Measurements from ENCODE around the gene GHSR. TPM values are rescaled to one million over a fixed set of nuclear protein-coding genes. Genes with fewer than 3 reads are reported as not detected.

GHSR gene
- total RNA-seq, 1 experiment from 2014 or later = not detected

DNA sequence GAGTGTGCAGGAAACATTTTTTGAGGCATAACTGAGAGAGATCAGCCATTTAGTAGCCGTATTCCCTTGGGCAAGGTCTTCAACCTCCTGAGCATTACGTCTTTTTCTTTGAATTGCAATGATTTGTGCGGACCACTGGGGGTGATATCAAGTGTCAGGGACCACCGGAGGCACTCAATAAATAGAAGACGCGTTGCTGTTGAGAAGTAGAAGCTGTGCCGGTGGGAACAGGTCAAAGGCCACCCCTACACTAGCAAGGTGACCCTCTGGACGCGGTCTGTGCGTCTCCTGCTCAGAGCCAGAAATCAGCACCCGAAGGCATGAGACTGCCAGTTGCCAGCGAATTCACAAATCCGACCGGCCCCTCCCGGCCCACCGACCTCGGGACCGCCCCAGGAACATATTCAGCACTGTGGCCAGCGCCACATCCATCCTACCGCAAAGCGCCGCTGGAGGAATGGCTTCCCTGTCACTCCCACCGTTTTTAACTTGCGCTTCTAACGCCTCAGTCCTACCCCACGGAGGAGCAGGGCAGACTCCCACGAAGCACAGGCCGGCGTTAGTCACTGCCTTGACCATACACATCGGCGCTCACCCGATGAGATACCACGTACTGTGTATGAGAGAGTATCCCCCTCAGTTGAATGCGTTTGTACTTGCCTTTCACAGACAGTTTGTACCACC, 1.4 kb upstream of the GHSR start:
- no peak for TF ChIP-seq TCF7L2 (IDR thresholded peaks at IDR 0.05; ENCODE audit: low read depth, low read length)
- TF ChIP-seq, protein P1, sequence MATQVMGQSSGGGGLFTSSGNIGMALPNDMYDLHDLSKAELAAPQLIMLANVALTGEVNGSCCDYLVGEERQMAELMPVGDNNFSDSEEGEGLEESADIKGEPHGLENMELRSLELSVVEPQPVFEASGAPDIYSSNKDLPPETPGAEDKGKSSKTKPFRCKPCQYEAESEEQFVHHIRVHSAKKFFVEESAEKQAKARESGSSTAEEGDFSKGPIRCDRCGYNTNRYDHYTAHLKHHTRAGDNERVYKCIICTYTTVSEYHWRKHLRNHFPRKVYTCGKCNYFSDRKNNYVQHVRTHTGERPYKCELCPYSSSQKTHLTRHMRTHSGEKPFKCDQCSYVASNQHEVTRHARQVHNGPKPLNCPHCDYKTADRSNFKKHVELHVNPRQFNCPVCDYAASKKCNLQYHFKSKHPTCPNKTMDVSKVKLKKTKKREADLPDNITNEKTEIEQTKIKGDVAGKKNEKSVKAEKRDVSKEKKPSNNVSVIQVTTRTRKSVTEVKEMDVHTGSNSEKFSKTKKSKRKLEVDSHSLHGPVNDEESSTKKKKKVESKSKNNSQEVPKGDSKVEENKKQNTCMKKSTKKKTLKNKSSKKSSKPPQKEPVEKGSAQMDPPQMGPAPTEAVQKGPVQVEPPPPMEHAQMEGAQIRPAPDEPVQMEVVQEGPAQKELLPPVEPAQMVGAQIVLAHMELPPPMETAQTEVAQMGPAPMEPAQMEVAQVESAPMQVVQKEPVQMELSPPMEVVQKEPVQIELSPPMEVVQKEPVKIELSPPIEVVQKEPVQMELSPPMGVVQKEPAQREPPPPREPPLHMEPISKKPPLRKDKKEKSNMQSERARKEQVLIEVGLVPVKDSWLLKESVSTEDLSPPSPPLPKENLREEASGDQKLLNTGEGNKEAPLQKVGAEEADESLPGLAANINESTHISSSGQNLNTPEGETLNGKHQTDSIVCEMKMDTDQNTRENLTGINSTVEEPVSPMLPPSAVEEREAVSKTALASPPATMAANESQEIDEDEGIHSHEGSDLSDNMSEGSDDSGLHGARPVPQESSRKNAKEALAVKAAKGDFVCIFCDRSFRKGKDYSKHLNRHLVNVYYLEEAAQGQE (IDR thresholded peaks at IDR 0.05; ENCODE audit: insufficient read depth in 1 of 2, low read depth in 2 of 2, low read length in 1 of 2) = peak; percentile 84 to 88
- no peaks in the 10 kb centered on the region for H3K36me3 ChIP-seq (ENCODE audit: control insufficient read depth, insufficient read depth, low read length)
- ATAC-seq = no peak
- CTCF ChIA-PET = no interaction called here
- no TSS peak for BruUV-seq (replicated peaks)
- POLR2A ChIA-PET = no interaction called here
- H3K9me3 ChIP-seq (ENCODE audit: control insufficient read depth, insufficient read depth, low read depth, low read length) = no peaks in the 10 kb centered on the region
- H3K4me3 ChIP-seq (ENCODE audit: low read depth in 2 of 2, low read length in 2 of 2) = no peak overlapping the region
- peaks cover 23% of the 10 kb centered on the region for H3K27me3 ChIP-seq (ENCODE audit: control insufficient read depth, insufficient read depth, low read length)
- H3K4me1 ChIP-seq (ENCODE audit: control insufficient read depth, insufficient read depth, low read length) = no peaks in the 10 kb centered on the region
- H3K27ac ChIP-seq (ENCODE audit: low read length) = no peak overlapping the region
- DNase-seq (ENCODE audit: low read depth, low spot score) = no peak
- intact Hi-C loops (cut with micrococcal nuclease; ENCODE audit: unreplicated experiment) = no loop called here
- in situ Hi-C loops (cut with HindIII; ENCODE audit: low pct_unique_long_range_greater_than_20kb, low sequenced_read_pairs) = no loop called here

DNA sequence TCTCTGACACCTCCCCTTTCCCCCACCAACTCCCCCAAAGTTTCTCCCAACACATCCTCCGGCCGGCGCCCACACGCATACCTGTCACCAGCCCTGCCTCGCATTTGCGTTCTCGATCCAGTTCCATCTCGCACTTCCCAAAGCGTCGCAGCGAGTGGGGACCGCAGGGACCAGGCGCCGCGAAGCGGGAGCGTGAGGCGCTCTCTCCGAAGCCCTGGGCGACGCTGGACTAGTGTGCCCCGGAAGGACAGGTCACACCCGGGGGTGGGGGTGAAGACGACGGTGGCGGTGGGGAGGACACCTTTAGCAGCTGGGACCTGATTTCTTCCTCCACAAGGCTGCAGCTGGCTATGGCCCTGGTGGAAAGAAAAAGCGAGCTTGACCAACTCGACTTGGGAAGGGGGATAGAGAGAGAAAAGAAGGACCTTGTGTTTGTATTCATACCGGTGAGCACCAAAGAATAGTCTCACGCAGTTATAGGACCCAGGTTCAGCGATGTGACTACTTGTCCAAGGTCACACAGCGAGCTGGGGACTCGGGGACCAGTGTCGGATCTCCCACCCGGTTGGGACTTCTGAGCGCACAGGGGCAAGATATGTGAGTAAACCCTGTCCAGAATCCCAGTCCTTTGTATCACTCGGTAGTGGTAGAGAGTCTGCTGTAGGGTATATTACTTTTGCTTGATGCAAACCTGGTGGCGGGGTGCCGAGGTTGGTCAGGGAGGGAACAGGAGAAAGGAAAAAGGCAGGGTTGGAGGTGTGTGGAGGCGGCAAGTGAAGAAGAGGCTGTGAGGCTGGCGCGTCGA, 607 bp upstream of the GHSR start:
- POLR2A ChIA-PET = no interaction called here

More for the DNA sequence above, 607 bp upstream of the GHSR start:
- no peaks in the 10 kb centered on the region for H3K4me1 ChIP-seq (ENCODE audit: control insufficient read depth, insufficient read depth, low read length)
- no peaks in the 10 kb centered on the region for H3K36me3 ChIP-seq (ENCODE audit: control insufficient read depth, insufficient read depth, low read length)
- H3K27me3 ChIP-seq (ENCODE audit: control insufficient read depth, insufficient read depth, low read length) = peaks cover 25% of the 10 kb centered on the region
- H3K4me3 ChIP-seq (ENCODE audit: low read depth in 2 of 2, low read length in 2 of 2) = no peak overlapping the region; a peak in 1 of 4 replicates
- TF ChIP-seq POLR2AphosphoS5 (IDR thresholded peaks at IDR 0.05; ENCODE audit: low read depth, low read length) (no peak), SIN3A (IDR thresholded peaks at IDR 0.05; ENCODE audit: borderline replicate concordance, insufficient read depth, low read depth, low read length) (no peak), TCF7L2 (IDR thresholded peaks at IDR 0.05; ENCODE audit: low read depth, low read length) (no peak)
- TF ChIP-seq, protein P2, sequence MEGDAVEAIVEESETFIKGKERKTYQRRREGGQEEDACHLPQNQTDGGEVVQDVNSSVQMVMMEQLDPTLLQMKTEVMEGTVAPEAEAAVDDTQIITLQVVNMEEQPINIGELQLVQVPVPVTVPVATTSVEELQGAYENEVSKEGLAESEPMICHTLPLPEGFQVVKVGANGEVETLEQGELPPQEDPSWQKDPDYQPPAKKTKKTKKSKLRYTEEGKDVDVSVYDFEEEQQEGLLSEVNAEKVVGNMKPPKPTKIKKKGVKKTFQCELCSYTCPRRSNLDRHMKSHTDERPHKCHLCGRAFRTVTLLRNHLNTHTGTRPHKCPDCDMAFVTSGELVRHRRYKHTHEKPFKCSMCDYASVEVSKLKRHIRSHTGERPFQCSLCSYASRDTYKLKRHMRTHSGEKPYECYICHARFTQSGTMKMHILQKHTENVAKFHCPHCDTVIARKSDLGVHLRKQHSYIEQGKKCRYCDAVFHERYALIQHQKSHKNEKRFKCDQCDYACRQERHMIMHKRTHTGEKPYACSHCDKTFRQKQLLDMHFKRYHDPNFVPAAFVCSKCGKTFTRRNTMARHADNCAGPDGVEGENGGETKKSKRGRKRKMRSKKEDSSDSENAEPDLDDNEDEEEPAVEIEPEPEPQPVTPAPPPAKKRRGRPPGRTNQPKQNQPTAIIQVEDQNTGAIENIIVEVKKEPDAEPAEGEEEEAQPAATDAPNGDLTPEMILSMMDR (IDR thresholded peaks at IDR 0.05) = no peak
- TF ChIP-seq, protein P1 (IDR thresholded peaks at IDR 0.05; ENCODE audit: insufficient read depth in 1 of 2, low read depth in 2 of 2, low read length in 1 of 2) = no peak
- no TSS peak for BruUV-seq (replicated peaks)
- no peak for DNase-seq (ENCODE audit: low read depth, low spot score)
- no peaks in the 10 kb centered on the region for H3K9me3 ChIP-seq (ENCODE audit: control insufficient read depth, insufficient read depth, low read depth, low read length)
- peak; percentile 53; the same call in 1 of the 2 replicates for ATAC-seq
- intact Hi-C loops (cut with micrococcal nuclease; ENCODE audit: unreplicated experiment) (no loop called here), in situ Hi-C loops (cut with HindIII; ENCODE audit: low pct_unique_long_range_greater_than_20kb, low sequenced_read_pairs) (no loop called here)
- H3K27ac ChIP-seq (ENCODE audit: low read length) = no peak overlapping the region
- CTCF ChIA-PET = interaction anchor here (0.8 kb wide), 1 partner anchor 13 kb away, joined by 4 read pairs; no protein-coding TSS in a partner anchor
